MM.1S (cell line): Measurements from ENCODE around the gene STRIP2.
"Not testable (repeated sequence)": the region's sequence is repeated elsewhere in the genome, so short reads cannot be mapped to it uniquely, and the experiment has no call there.

Experiments used
- DNase-seq: peaks from one replicate; pipeline ENCODE4 v3.0.0-alpha.2; 2015
- H2AFZ ChIP-seq: fragments of 300-600 bp; sonication (generic); 2 replicates; pipeline ENCODE4 v1.6.0; 2016; ENCODE audit warnings: antibody characterized with exemption, low read length
- H3F3A ChIP-seq: fragments of 300-600 bp; sonication (generic); 2 replicates; pipeline ENCODE4 v1.6.1; 2016; ENCODE audit warnings: mild to moderate bottlenecking, antibody characterized with exemption, low read length, moderate library complexity, mixed read lengths; ENCODE audit not compliant: insufficient read depth
- H3K27ac ChIP-seq: fragments of 300-600 bp; sonication (generic); 2 replicates; pipeline ENCODE4 v1.5.1; 2016; ENCODE audit warnings: mild to moderate bottlenecking, low read length
- H3K27me3 ChIP-seq: fragments of 300-600 bp; sonication (generic); replicated peaks from 2 replicates; pipeline ENCODE4 v1.6.0; 2016; ENCODE audit warnings: low read length; ENCODE audit not compliant: insufficient read depth
- H3K36me3 ChIP-seq: fragments of 300-600 bp; sonication (generic); replicated peaks from 2 replicates; pipeline ENCODE4 v1.6.1; 2016; ENCODE audit warnings: mild to moderate bottlenecking, low read length, mixed read lengths; ENCODE audit not compliant: insufficient read depth
- H3K4me1 ChIP-seq: fragments of 300-600 bp; sonication (generic); 2 replicates; pipeline ENCODE4 v1.6.1; 2016; ENCODE audit warnings: low read length, mixed read lengths
- H3K4me2 ChIP-seq: fragments of 300-600 bp; sonication (generic); 2 replicates; pipeline ENCODE4 v1.6.0; 2016; ENCODE audit warnings: low read depth, low read length
- H3K4me3 ChIP-seq: fragments of 300-600 bp; sonication (generic); 2 replicates; pipeline ENCODE4 v1.5.1; 2016; ENCODE audit warnings: low read length, mixed read lengths
- H3K79me2 ChIP-seq: fragments of 300-600 bp; sonication (generic); 2 replicates; pipeline ENCODE4 v1.6.1; 2016; ENCODE audit warnings: mixed run types, low read length, mixed read lengths
- H3K9ac ChIP-seq: fragments of 300-600 bp; sonication (generic); 2 replicates; pipeline ENCODE4 v1.6.1; 2016; ENCODE audit warnings: low read length, mixed read lengths
- H3K9me2 ChIP-seq: fragments of 300-600 bp; sonication (generic); replicated peaks from 2 replicates; pipeline ENCODE4 v1.6.1; 2016; ENCODE audit warnings: mild to moderate bottlenecking, low read length, mixed read lengths; ENCODE audit not compliant: insufficient read depth
- H3K9me3 ChIP-seq: fragments of 300-600 bp; sonication (generic); replicated peaks from 2 replicates; pipeline ENCODE4 v1.6.1; 2016; ENCODE audit warnings: mild to moderate bottlenecking, low read length, mixed read lengths; ENCODE audit not compliant: insufficient read depth
- H4K20me1 ChIP-seq: fragments of 300-600 bp; sonication (generic); 2 replicates; pipeline ENCODE4 v1.6.1; 2016; ENCODE audit warnings: mild to moderate bottlenecking, low read length, moderate library complexity, mixed read lengths; ENCODE audit not compliant: insufficient read depth
- CTCF ChIP-seq: fragments of 300-600 bp; sonication (generic); IDR thresholded peaks from 2 replicates; pipeline ENCODE4 v1.5.1; 2016; ENCODE audit warnings: antibody characterized with exemption, low read length, mixed read lengths
- EZH2 ChIP-seq: fragments of 300-600 bp; sonication (generic); optimal IDR thresholded peaks from 2 replicates; pipeline ENCODE3; 2017; ENCODE audit warnings: low read depth, mild to moderate bottlenecking, antibody characterized with exemption, low read length, mixed read lengths
- EZH2phosphoT487 ChIP-seq: fragments of 300-600 bp; sonication (generic); IDR thresholded peaks from 2 replicates; pipeline ENCODE4 v1.6.1; 2018; ENCODE audit warnings: antibody characterized with exemption, low read length

STRIP2 gene

DNA sequence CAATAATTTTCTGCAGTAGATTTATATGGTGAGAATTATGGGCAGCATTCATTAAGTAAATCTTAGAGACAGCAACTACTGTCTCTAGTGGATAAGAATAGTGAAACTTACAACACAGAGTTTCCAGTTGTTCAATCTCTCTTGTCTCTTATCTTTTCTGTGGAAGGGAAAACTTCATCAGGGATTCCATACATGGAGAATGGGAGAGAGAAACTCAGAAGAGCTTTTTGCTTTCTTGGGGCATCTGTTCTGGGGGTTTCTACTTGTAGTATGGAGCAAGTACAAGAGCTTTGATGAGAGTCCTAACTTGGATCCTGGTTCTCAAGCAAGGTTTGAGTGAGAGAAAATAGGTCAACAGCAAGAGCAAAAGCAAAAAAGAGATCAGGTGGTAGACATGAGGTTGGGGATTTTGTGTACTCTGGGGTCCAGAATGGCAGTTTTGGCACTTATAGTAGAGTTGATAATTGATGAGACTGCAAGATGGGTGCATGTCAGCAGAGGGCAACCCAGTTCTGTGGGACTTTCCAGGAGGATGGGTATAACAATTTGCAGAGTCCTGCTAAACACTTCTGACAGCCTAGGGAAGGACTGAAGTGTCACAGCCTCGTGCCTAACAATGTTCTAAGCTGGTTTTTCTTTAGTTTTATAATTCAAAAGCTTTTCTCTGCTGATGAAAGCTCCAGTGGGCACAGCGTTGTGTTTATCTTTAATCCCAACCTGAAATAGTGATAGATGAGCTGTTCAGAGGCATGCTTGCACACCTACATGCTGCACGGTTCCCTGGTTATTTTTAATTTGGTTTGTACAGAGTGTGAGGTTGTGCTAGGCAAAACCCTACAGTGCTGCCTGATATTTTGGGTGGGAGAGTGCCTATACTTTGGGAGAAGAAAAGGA is 32.0 kb upstream of the STRIP2 start:
- Histone ChIP-seq H3K9me3 (no peaks in the 10 kb centered on the region), H3F3A (no peaks in the 10 kb centered on the region; the same call in 1 of the 2 replicates), H4K20me1 (no peaks in the 10 kb centered on the region), H3K9me2 (no peaks in the 10 kb centered on the region), H2AFZ (0 out of 2 replicates have a peak overlapping the region, but pooled peaks have one; percentile 3), H3K27ac (peak overlapping the region; percentile 8; the same call in 1 of the 2 replicates), H3K4me3 (no peak overlapping the region), H3K4me1 (peaks cover 21% of the 10 kb centered on the region), H3K36me3 (no peaks in the 10 kb centered on the region), H3K9ac (0 out of 2 replicates have a peak overlapping the region, but pooled peaks have one; percentile 1), H3K79me2 (no peaks in the 10 kb centered on the region), H3K27me3 (no peaks in the 10 kb centered on the region), H3K4me2 (0 out of 2 replicates have a peak overlapping the region, but pooled peaks have one; percentile 8)
- TF ChIP-seq EZH2phosphoT487 = no peak
- TF ChIP-seq CTCF = peak; percentile 59
- peak; percentile 76 for DNase-seq

DNA sequence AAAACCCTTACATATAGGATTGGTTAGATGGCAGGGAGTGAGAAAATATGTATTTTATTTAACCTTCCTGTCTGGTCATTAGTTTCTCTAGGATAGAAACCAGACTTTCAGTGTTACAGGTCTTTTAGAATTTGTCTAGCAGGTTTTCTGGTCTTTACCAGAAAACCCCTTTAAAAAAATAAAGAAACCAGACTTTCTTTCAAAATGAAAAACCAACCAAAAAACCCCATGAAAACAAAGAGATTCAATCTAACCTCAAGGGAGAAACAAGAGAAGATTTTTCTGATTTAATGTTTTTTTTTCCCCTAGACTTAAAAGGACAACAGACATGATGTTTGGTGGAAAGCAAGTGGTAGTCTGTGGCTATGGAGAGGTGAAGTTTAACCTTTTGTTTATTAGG is 28.7 kb upstream of the STRIP2 start:
- Histone ChIP-seq H3K79me2 (no peaks in the 10 kb centered on the region), H3K9ac (no peak overlapping the region), H3K9me3 (no peaks in the 10 kb centered on the region), H3K36me3 (no peaks in the 10 kb centered on the region), H4K20me1 (no peaks in the 10 kb centered on the region), H3K9me2 (no peaks in the 10 kb centered on the region), H2AFZ (no peak overlapping the region), H3K27me3 (no peaks in the 10 kb centered on the region), H3K27ac (no peak overlapping the region), H3F3A (no peaks in the 10 kb centered on the region; the same call in 1 of the 2 replicates), H3K4me1 (peaks cover 21% of the 10 kb centered on the region), H3K4me3 (no peak overlapping the region), H3K4me2 (no peak overlapping the region)
- TF ChIP-seq CTCF (no peak), EZH2phosphoT487 (no peak), EZH2 (no peak)
- DNase-seq = no peak

DNA sequence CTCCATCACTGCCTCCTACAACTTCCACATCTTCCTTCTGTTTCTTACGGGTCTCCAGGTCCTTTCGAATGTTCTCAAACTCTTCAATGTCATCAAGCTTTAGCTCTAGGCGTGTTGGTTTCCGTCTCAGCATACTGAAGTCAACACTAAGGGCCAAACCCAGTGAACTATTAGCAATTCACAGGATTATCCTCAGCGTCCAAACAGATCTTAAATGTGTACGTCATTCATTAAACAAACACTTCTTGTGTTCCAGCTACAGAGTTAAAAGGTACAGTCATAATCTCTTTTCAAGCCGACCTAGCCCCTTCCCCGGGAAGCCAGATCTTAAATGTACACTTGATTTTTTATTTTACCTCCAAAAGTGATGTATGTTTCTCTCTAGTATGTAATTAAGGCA is 24.0 kb upstream of the STRIP2 start:
- H3K9me2 ChIP-seq, H3K9ac ChIP-seq, H3K4me1 ChIP-seq, H3K36me3 ChIP-seq, H3K79me2 ChIP-seq, DNase-seq, H3K9me3 ChIP-seq, H3K4me2 ChIP-seq, H3K27ac ChIP-seq, H2AFZ ChIP-seq, H4K20me1 ChIP-seq, H3F3A ChIP-seq, H3K4me3 ChIP-seq, H3K27me3 ChIP-seq: not testable (repeated sequence)

- Histone ChIP-seq H3K36me3 (no peaks in the 10 kb centered on the region), H3K9me2 (no peaks in the 10 kb centered on the region), H3K4me2 (no peak overlapping the region), H3K9me3 (no peaks in the 10 kb centered on the region), H4K20me1 (no peaks in the 10 kb centered on the region), H2AFZ (no peak overlapping the region), H3K79me2 (no peaks in the 10 kb centered on the region), H3K9ac (no peak overlapping the region), H3K4me3 (no peak overlapping the region), H3K27me3 (no peaks in the 10 kb centered on the region), H3K27ac (no peak overlapping the region), H3F3A (no peaks in the 10 kb centered on the region), H3K4me1 (no peaks in the 10 kb centered on the region)
- TF ChIP-seq CTCF (no peak), EZH2phosphoT487 (no peak), EZH2 (no peak)
- DNase-seq = no peak
Observed at GRCh38 chr7:129412501-129412900, 21.7 kb upstream of the STRIP2 start.
